Measurements from ENCODE around the gene EML6.

The EML6 gene

DNA sequence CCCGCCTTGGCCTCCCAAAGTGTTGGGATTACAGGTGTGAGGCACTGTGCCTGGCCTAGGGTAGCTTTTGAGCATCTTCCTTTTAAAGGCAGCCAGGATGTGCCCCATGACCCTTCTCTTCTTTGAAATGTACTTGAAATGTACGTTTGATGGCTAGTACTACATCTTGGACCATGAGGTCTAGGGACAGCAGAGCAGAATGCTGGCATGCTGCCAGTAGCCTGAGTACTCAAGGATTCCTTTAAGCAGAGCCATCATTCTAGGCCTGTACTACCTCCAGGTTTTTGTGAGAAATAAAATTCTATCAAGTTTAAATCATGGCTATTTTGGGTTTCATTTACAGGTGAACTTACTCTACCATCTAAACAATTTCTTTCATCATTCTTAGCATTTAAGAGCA is 2.9 kb upstream of the EML6 start:
- Mint-ChIP-seq H3K9me3 (no peaks in the 10 kb centered on the region), H3K27me3 (ENCODE audit: low read depth) (peaks cover 62% of the 10 kb centered on the region), H3K36me3 (ENCODE audit: low read depth) (no peaks in the 10 kb centered on the region), H3K4me3 (no peak overlapping the region), H3K4me1 (ENCODE audit: low read depth) (peaks cover 14% of the 10 kb centered on the region), H3K27ac (no peak overlapping the region)
- no peak for DNase-seq (ENCODE audit: low spot score)

DNA sequence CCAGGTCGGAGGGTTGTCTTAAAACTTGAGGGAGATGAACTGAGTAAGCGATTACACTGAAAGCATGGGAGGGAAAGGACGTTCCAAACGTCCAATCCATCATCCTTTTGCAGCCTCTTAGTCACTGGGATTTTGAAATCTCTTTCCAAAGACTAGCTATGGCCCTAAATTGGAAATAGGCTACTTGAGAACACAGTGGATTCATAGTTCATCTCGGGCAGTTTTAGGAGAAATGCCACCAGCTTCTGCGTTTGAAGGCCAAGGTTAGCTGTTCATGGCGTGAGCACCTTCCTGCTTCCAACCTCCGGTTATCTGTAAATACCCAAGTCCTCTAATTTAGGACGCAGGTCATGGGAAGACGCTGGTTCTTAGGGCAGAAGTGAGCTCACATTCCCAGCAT is 821 bp upstream of the EML6 start:
- no peak for DNase-seq (ENCODE audit: low spot score)
- H3K9me3 Mint-ChIP-seq = no peaks in the 10 kb centered on the region
- no peaks in the 10 kb centered on the region for H3K36me3 Mint-ChIP-seq (ENCODE audit: low read depth)
- peaks cover 71% of the 10 kb centered on the region for H3K27me3 Mint-ChIP-seq (ENCODE audit: low read depth)
- peaks cover 14% of the 10 kb centered on the region for H3K4me1 Mint-ChIP-seq (ENCODE audit: low read depth)
- no peak overlapping the region for H3K27ac Mint-ChIP-seq
- peak overlapping the region; percentile 86 for H3K4me3 Mint-ChIP-seq

DNA sequence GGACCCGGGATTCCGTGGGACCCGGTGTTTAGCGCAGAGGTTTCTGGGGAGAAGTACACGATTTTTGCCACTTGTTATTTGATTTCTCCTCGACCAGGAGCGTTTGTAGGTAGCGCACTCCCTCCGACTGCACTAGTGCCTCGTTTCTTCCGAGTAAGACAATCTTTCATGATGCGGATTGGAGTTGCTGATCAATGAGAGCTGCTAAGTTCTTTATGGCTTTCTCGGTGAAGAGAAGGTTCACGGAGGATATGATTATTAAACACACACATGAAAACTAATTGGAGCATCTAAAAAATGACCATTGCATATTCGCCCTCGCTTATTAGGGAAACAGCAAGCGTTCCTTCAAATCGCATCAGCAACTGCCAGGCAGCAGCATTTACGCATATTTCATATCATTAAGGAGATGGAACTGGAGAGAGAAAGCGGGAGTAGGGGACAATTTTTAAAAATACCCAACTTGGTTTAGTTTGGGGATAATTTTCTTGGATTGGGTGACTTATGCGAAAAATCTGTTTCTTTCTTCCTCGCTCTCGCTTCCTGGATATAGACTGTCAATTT is 616 bp downstream of the EML6 start:
- H3K4me1 Mint-ChIP-seq (ENCODE audit: low read depth) = peaks cover 14% of the 10 kb centered on the region
- H3K27ac Mint-ChIP-seq = peak overlapping the region; percentile 24
- DNase-seq (ENCODE audit: low spot score) = no peak
- H3K9me3 Mint-ChIP-seq = no peaks in the 10 kb centered on the region
- H3K27me3 Mint-ChIP-seq (ENCODE audit: low read depth) = peaks cover 71% of the 10 kb centered on the region
- H3K36me3 Mint-ChIP-seq (ENCODE audit: low read depth) = no peaks in the 10 kb centered on the region
- peak overlapping the region; percentile 86 for H3K4me3 Mint-ChIP-seq

DNA sequence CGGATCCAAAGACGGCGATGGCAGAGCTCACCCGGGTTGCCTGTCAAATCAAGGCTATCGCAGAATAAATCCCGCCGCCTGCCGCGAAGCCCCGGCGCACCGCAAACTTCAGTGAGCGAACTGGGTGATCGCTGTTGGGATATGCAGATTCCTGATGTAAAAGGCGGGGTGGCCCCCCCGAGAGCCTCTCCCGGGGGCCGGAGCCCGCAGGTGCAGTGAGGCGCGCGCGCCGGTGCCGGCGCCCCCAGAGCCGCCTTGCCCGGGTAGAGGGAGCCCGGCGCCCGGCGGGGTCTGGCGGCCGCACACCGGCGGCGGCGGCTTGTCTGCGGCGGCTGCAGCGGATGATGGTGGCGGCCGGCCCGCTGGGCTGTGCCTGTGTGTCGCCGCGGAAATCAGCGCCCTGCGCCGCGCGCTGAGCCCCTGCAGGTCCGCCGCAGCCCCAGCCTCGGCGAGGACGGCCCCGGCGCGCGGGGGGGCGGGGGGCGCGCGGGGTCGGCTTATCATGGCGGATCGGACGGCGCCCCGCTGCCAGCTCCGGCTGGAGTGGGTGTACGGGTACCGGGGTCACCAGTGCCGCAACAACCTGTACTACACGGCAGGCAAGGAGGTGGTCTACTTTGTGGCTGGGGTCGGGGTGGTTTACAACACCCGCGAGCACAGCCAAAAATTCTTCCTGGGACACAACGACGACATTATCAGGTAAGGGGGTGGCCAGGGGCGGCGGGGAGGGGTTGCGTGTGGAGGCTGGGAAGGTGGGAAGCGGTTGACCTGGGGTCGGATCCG is 1.3 kb downstream of the EML6 start:
- no peaks in the 10 kb centered on the region for H3K9me3 Mint-ChIP-seq
- no peak overlapping the region for H3K27ac Mint-ChIP-seq
- H3K4me3 Mint-ChIP-seq = peak overlapping the region; percentile 86
- peaks cover 14% of the 10 kb centered on the region for H3K4me1 Mint-ChIP-seq (ENCODE audit: low read depth)
- H3K36me3 Mint-ChIP-seq (ENCODE audit: low read depth) = no peaks in the 10 kb centered on the region
- H3K27me3 Mint-ChIP-seq (ENCODE audit: low read depth) = peaks cover 73% of the 10 kb centered on the region
- peak; percentile 25 for DNase-seq (ENCODE audit: low spot score)

DNA sequence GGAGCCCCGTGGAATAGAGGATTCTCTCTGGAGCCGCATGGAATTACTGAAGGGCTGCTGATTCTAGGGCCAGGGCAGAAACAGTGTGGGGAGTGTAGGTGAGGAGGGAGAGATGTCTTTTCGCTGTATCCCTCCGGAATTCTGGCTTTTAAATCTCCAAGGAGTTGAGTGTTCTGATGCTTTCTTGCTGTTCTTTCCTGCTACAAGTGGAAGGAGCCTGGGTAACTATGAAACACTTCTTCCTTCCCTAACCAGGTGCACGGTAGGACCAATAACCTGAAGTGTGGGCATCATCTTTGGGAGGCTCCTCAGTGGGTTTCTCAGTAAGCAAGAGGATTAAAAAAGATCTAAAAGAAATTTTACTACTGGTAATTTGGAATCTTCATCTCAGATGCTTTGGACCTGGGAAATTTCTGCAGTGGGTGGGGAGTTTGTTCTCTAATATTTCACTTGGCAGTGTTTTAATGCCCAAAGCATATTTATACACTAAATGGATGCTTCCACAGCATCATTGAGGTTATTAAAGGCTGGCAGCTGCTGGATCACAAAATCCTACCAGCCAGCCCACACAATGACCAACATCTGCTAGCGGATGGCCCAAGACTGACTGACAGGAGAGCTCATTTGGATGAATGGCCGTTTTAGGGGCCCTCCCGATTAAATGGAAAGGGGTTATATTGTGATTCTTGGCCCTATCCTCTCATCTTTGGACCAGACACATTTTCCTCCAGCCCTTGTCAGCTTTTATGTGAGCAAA is 2.1 kb downstream of the EML6 start:
- Mint-ChIP-seq H3K9me3 (no peaks in the 10 kb centered on the region), H3K4me1 (ENCODE audit: low read depth) (peaks cover 14% of the 10 kb centered on the region), H3K27ac (no peak overlapping the region), H3K27me3 (ENCODE audit: low read depth) (peaks cover 67% of the 10 kb centered on the region), H3K36me3 (ENCODE audit: low read depth) (no peaks in the 10 kb centered on the region), H3K4me3 (peak overlapping the region; percentile 82)
- no peak for DNase-seq (ENCODE audit: low spot score)

DNA sequence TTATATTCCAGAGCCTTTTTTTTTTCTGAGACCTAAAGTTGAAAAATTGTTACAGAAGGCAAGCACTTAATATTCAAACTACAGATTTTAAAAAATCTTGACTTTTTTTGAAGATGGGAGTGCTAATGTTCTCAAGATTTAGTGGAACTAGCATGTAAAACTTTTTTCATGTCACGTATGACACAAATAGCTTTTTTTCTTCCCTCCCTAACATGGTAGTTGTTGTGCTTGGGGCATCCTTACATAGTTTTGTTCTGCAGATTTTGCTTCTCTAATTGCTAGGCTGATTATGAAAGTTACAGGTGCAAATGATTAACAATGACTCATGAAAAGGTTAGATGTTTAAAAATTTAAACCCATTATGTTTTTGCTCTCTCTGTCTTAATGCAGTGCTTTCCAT is 3.0 kb downstream of the EML6 start:
- Mint-ChIP-seq H3K9me3 (no peaks in the 10 kb centered on the region), H3K36me3 (ENCODE audit: low read depth) (no peaks in the 10 kb centered on the region), H3K4me1 (ENCODE audit: low read depth) (peaks cover 14% of the 10 kb centered on the region), H3K4me3 (no peak overlapping the region), H3K27me3 (ENCODE audit: low read depth) (peaks cover 67% of the 10 kb centered on the region), H3K27ac (no peak overlapping the region)
- no peak for DNase-seq (ENCODE audit: low spot score)

DNA sequence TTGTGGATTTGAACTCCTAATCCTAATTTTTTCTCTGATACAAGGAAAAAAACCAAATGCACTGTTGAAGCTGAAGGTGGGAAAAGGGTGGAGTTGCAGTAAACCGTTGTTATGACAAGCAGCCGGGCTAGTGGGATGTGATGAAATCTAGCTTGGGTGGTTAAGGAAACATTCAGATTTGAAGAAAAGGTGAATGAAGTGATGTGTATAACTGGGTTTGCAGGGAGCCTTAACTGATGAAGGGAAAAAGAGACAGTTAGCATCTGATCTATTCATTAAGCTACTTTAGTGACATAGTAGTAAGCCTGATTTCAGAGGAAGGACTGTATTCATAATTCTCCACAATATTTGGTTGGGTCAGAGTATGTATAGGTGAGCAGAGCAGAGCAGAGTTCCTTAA is 3.5 kb downstream of the EML6 start:
- DNase-seq (ENCODE audit: low spot score) = no peak
- H3K27me3 Mint-ChIP-seq (ENCODE audit: low read depth) = peaks cover 66% of the 10 kb centered on the region
- H3K36me3 Mint-ChIP-seq (ENCODE audit: low read depth) = no peaks in the 10 kb centered on the region
- no peaks in the 10 kb centered on the region for H3K9me3 Mint-ChIP-seq
- H3K4me3 Mint-ChIP-seq = no peak overlapping the region
- H3K4me1 Mint-ChIP-seq (ENCODE audit: low read depth) = peaks cover 14% of the 10 kb centered on the region
- H3K27ac Mint-ChIP-seq = no peak overlapping the region

DNA sequence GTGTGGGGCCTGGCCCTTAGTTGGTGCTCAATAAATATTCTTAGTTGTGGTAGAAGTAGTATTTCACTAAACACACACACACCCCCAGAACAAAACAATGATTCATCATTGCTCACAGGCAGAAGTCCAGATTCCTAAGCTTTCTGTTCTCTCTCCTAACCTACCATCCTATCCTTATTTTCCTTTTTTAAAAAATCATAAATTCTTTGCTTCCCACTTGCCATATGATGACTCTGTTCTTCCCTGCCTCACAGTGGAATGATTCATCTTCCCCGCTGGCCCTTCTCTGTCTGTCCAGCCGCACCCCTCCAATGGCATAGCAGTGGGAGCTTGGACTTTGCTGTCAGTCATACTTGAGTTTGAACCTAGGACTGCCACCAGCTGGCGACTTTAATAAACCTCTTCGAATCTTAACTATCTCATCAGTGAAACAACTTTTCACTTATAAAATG is 5.2 kb downstream of the EML6 start:
- no peaks in the 10 kb centered on the region for H3K9me3 Mint-ChIP-seq
- H3K27me3 Mint-ChIP-seq (ENCODE audit: low read depth) = peaks cover 72% of the 10 kb centered on the region
- H3K27ac Mint-ChIP-seq = no peak overlapping the region
- H3K36me3 Mint-ChIP-seq (ENCODE audit: low read depth) = no peaks in the 10 kb centered on the region
- H3K4me3 Mint-ChIP-seq = no peak overlapping the region
- DNase-seq (ENCODE audit: low spot score) = no peak
- peaks cover 8% of the 10 kb centered on the region for H3K4me1 Mint-ChIP-seq (ENCODE audit: low read depth)

DNA sequence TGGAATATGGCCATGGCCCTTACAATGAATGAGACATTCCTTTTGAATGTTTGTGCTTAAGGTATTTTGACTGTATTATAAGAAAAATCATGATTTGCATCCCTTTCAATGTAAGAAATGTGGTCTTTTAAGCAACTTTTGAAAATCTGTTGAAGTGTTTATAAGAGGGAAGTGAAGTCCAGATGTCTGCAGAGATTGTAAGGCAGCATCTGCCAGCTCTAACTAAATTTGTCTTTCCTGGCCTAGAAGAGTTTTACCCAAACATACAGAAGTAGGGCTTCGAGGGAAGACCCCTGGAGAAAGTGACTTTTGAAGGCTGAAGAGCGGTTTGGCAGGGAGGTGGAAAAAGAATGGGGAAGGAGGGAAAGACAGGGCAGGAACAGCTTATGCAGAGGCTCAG is 12.2 kb downstream of the EML6 start:
- H3K27ac Mint-ChIP-seq = no peak overlapping the region
- peaks cover 30% of the 10 kb centered on the region for H3K27me3 Mint-ChIP-seq (ENCODE audit: low read depth)
- H3K4me3 Mint-ChIP-seq = no peak overlapping the region
- H3K36me3 Mint-ChIP-seq (ENCODE audit: low read depth) = no peaks in the 10 kb centered on the region
- no peaks in the 10 kb centered on the region for H3K4me1 Mint-ChIP-seq (ENCODE audit: low read depth)
- no peaks in the 10 kb centered on the region for H3K9me3 Mint-ChIP-seq
- no peak for DNase-seq (ENCODE audit: low spot score)

DNA sequence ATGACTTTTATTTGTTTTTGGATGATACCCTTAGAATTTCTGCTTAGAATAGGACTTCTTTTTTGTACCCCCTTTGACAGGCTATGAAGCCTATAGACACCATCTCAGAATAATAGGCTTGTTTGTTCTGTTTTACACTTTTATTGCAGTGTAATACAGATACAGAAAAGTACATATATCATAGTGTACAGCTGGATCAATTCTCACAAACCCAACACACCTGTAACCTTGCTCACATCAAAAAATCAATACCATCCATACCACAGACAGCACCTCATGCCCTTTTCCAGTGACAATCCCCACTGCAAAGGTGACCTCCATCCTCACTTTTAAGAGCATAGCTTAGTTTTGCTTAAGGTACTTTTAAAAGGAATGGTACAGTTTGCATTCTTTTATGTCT is 14.8 kb downstream of the EML6 start:
- Mint-ChIP-seq H3K27ac (no peak overlapping the region), H3K27me3 (ENCODE audit: low read depth) (peaks cover 17% of the 10 kb centered on the region), H3K9me3 (no peaks in the 10 kb centered on the region), H3K36me3 (ENCODE audit: low read depth) (no peaks in the 10 kb centered on the region), H3K4me1 (ENCODE audit: low read depth) (no peaks in the 10 kb centered on the region), H3K4me3 (no peak overlapping the region)
- no peak for DNase-seq (ENCODE audit: low spot score)

DNA sequence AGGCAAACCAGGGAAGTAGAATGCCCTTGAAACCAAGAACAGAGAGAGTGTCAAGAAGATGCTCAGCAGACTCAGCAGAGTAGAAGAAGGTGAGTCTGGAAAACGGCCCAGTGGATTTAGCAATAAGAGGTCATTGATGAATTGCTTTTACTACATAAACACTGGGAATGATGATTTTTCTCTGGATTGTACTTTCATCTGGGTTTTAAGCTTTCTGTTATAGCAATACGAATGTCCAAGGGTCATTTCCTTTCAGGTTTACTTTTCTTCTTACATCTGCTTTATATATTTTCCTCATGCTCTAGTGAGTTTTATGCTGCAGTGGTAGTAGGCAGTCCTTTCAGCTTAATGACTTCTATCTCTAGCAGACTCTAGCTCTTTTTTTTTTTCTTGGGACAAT is 16.9 kb downstream of the EML6 start:
- Mint-ChIP-seq H3K27ac (no peak overlapping the region), H3K4me3 (no peak overlapping the region), H3K36me3 (ENCODE audit: low read depth) (no peaks in the 10 kb centered on the region), H3K9me3 (no peaks in the 10 kb centered on the region), H3K4me1 (ENCODE audit: low read depth) (no peaks in the 10 kb centered on the region), H3K27me3 (ENCODE audit: low read depth) (peaks cover 13% of the 10 kb centered on the region)
- DNase-seq (ENCODE audit: low spot score) = no peak

DNA sequence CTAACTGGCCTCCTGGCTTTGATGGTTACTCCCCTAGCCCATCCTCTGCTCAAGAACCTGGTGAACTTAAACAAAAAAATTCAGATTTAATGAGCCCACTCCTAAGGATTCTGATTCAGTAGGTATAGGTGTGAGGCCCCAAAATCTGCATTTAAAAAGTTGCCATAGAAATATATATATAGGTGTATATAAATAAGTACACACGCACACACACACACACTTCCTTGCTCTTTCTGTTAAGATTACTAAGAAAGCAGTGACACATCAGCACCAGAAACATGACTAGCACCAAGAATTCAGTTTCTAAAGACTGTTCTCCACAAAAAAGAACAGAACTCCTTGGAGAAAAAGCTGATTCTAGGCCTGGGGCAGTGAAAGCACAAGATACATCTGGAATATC is 17.8 kb downstream of the EML6 start:
- H3K4me3 Mint-ChIP-seq = no peak overlapping the region
- DNase-seq (ENCODE audit: low spot score) = no peak
- no peaks in the 10 kb centered on the region for H3K36me3 Mint-ChIP-seq (ENCODE audit: low read depth)
- peaks cover 18% of the 10 kb centered on the region for H3K27me3 Mint-ChIP-seq (ENCODE audit: low read depth)
- H3K9me3 Mint-ChIP-seq = no peaks in the 10 kb centered on the region
- H3K27ac Mint-ChIP-seq = no peak overlapping the region
- no peaks in the 10 kb centered on the region for H3K4me1 Mint-ChIP-seq (ENCODE audit: low read depth)

DNA sequence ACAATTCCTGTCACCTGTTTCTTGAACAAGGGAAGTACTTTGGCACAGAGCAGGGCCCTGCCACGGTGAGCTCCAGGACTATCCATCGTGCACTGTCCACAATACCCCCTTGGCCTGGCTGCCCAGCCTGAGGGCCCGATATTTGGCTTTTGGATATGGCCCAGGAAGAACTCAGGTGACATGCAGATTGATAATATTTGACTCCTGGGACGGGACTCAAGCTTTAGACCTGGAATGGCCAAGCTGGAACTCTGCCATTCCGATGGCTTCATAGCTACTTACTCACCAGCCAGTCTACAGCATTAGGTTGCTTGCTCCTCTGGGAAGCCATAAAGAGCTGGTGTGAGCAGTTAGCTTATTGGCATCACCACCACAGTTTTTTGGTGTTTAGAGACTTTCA is 26.6 kb downstream of the EML6 start:
- no peak for DNase-seq (ENCODE audit: low spot score)
- Mint-ChIP-seq H3K4me3 (no peak overlapping the region), H3K27me3 (ENCODE audit: low read depth) (peaks cover 7% of the 10 kb centered on the region), H3K4me1 (ENCODE audit: low read depth) (no peaks in the 10 kb centered on the region), H3K27ac (no peak overlapping the region), H3K9me3 (no peaks in the 10 kb centered on the region), H3K36me3 (ENCODE audit: low read depth) (no peaks in the 10 kb centered on the region)

DNA sequence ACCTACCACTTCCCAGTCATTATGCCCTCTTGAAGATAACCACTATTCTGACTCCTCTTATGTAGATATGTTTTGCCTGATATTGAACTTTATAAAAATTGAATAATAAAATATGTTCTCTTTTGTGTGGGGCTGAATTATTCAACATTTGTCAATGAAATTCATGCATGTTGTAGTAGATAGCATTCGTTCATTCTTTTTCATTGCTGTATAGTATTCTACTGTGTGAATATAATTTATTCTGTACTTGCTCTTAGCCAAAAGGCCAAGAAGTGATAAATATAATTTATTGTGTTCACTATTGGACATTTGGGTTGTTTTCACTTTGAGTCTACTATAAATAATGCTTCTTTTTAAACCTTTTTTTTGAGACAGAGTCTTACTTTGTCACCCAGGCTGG is 29.0 kb downstream of the EML6 start:
- no peak overlapping the region for H3K4me3 Mint-ChIP-seq
- no peaks in the 10 kb centered on the region for H3K36me3 Mint-ChIP-seq (ENCODE audit: low read depth)
- DNase-seq (ENCODE audit: low spot score) = no peak
- no peak overlapping the region for H3K27ac Mint-ChIP-seq
- H3K27me3 Mint-ChIP-seq (ENCODE audit: low read depth) = peaks cover 7% of the 10 kb centered on the region
- H3K9me3 Mint-ChIP-seq = no peaks in the 10 kb centered on the region
- no peaks in the 10 kb centered on the region for H3K4me1 Mint-ChIP-seq (ENCODE audit: low read depth)
